MCF 10A (cell line): ENCODE measurements around the gene GAS7. TPM values are rescaled to one million over a fixed set of nuclear protein-coding genes. Genes with fewer than 3 reads are reported as not detected.

Source experiments
- BruUV-seq: library from RNA; stranded (reverse); fragments of 400-500 nt; replicated peaks from 2 replicates; lab custom pipeline; 2021; lab: Mats Ljungman, UMichigan
- CTCF ChIA-PET: fragments of 300-600 bp; sonication (Branson Sonifier 250); formaldehyde crosslinking; extraction: SDS; loops from one replicate; lab custom pipeline; 2021; ENCODE audit warnings: antibody characterized with exemption, inconsistent platforms; lab: Yijun Ruan, JAX
- POLR2A ChIA-PET: fragments of 300-600, 350-650 bp; sonication (Branson Sonifier 250); formaldehyde crosslinking; extraction: SDS; loops from one replicate; lab custom pipeline; 2020; ENCODE audit warnings: antibody characterized with exemption, inconsistent platforms; lab: Yijun Ruan, JAX
- DNase-seq: peaks from one replicate; pipeline ENCODE4 v3.0.0-alpha.2; 2018; ENCODE audit not compliant: unreplicated experiment
- H3K27ac Mint-ChIP-seq: one replicate; pipeline ENCODE4 v1.8.0; 2022; ENCODE audit warnings: mild to moderate bottlenecking, low read depth, mixed read lengths; ENCODE audit not compliant: unreplicated experiment
- H3K27me3 Mint-ChIP-seq: one replicate; pipeline ENCODE4 v1.8.0; 2022; ENCODE audit warnings: mixed read lengths; ENCODE audit not compliant: insufficient read depth, unreplicated experiment
- H3K36me3 Mint-ChIP-seq: one replicate; pipeline ENCODE4 v1.8.0; 2022; ENCODE audit warnings: mild to moderate bottlenecking, moderate library complexity, mixed read lengths; ENCODE audit not compliant: insufficient read depth, unreplicated experiment
- H3K4me1 Mint-ChIP-seq: one replicate; pipeline ENCODE4 v1.8.0; 2022; ENCODE audit warnings: mixed read lengths; ENCODE audit not compliant: insufficient read depth, unreplicated experiment
- H3K4me3 Mint-ChIP-seq: one replicate; pipeline ENCODE4 v1.8.0; 2022; ENCODE audit warnings: mild to moderate bottlenecking, moderate library complexity, mixed read lengths; ENCODE audit not compliant: unreplicated experiment
- H3K9me3 Mint-ChIP-seq: one replicate; pipeline ENCODE4 v1.8.0; 2022; ENCODE audit warnings: mixed read lengths; ENCODE audit not compliant: unreplicated experiment
- CTCF ChIP-seq: fragments of 200-600 bp; IDR thresholded peaks from one replicate; pipeline ENCODE4 v1.8.0; 2022; ENCODE audit warnings: antibody characterized with exemption, mild to moderate bottlenecking; ENCODE audit not compliant: unreplicated experiment
- intact Hi-C: fragments of 100-400 bp; cut with micrococcal nuclease; formaldehyde crosslinking; loops from 2 replicates; pipeline ENCODE4 v1.14.1; 2022
- total RNA-seq: library from RNA; stranded (reverse); gene quantifications from 2 replicates; pipeline ENCODE4 v1.2.3, GENCODE V29; 2022

The GAS7 gene
- total RNA-seq, 1 experiment from 2014 or later, result not detected

- Mint-ChIP-seq H3K27ac (no peak overlapping the region), H3K36me3 (no peaks in the 10 kb centered on the region), H3K9me3 (peaks cover 6% of the 10 kb centered on the region), H3K4me3 (no peak overlapping the region), H3K4me1 (no peaks in the 10 kb centered on the region), H3K27me3 (no peaks in the 10 kb centered on the region)
- intact Hi-C loops, result no loop called here
- TF ChIP-seq CTCF, result no peak
- BruUV-seq, result no TSS peak
- ChIA-PET CTCF (interaction anchor here (0.7 kb wide), 1 partner anchor 600 kb away, joined by 3 read pairs; no protein-coding TSS in a partner anchor), POLR2A (interaction anchor here (1.0 kb wide), 1 partner anchor 49 kb away, joined by 3 read pairs; no protein-coding TSS in a partner anchor)
- DNase-seq, result no peak
These were observed 166.8 kb downstream of the GAS7 start for GRCh38 chr17:10031606-10032005.

- H3K4me1 Mint-ChIP-seq, result no peaks in the 10 kb centered on the region
- H3K4me3 Mint-ChIP-seq, result no peak overlapping the region
- H3K36me3 Mint-ChIP-seq, result no peaks in the 10 kb centered on the region
- peaks cover 6% of the 10 kb centered on the region for H3K9me3 Mint-ChIP-seq
- BruUV-seq, result no TSS peak
- DNase-seq, result no peak
- H3K27me3 Mint-ChIP-seq, result no peaks in the 10 kb centered on the region
- H3K27ac Mint-ChIP-seq, result no peak overlapping the region
- no peak for TF ChIP-seq CTCF
- POLR2A ChIA-PET, result interaction anchor here (1.0 kb wide), 1 partner anchor 49 kb away, joined by 3 read pairs; no protein-coding TSS in a partner anchor
- CTCF ChIA-PET, result no interaction called here
- intact Hi-C loops, result no loop called here
These were observed 167.3 kb downstream of the GAS7 start for GRCh38 chr17:10031127-10031526.

DNA sequence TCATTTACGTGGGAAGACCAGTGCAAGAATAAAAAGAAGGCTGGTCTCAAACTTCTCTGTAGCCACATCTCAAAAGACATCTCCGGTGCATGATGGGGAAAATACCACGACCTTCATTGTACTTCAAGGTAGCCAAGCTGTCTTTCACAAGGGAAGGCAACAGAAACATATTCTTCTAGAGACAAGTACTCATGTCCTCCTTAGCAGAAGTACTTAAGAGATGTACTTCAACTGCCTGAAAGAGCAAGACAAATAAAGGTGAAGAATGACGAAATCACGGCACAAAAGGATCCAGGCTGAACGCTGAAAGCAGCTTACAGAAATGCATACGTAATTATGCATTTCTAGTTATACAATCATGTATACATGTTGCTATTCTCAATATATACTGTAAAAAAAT, 169.3 kb downstream of the GAS7 start:
- ChIA-PET CTCF (interaction anchor here (0.7 kb wide), 1 partner anchor 1028 kb away, joined by 4 read pairs; no protein-coding TSS in a partner anchor), POLR2A (no interaction called here)
- no TSS peak for BruUV-seq
- Mint-ChIP-seq H3K4me3 (no peak overlapping the region), H3K27ac (no peak overlapping the region), H3K9me3 (peaks cover 10% of the 10 kb centered on the region), H3K36me3 (no peaks in the 10 kb centered on the region), H3K4me1 (no peaks in the 10 kb centered on the region), H3K27me3 (no peaks in the 10 kb centered on the region)
- no peak for DNase-seq
- TF ChIP-seq CTCF, result no peak
- intact Hi-C loops, result no loop called here

GRCh38 chr17:10025976-10026901, 172.2 kb downstream of the GAS7 start:
- ChIA-PET POLR2A (no interaction called here), CTCF (interaction anchor here (0.6 to 0.7 kb wide), 2 partner anchors 74 to 298 kb away, joined by 3 read pairs; no protein-coding TSS in a partner anchor)
- peak; percentile 4 for DNase-seq
- no TSS peak for BruUV-seq
- H3K27ac Mint-ChIP-seq, result no peak overlapping the region
- intact Hi-C loops, result no loop called here
- no peak overlapping the region for H3K4me3 Mint-ChIP-seq
- no peaks in the 10 kb centered on the region for H3K36me3 Mint-ChIP-seq
- H3K4me1 Mint-ChIP-seq, result no peaks in the 10 kb centered on the region
- H3K9me3 Mint-ChIP-seq, result peaks cover 13% of the 10 kb centered on the region
- no peak for TF ChIP-seq CTCF
- no peaks in the 10 kb centered on the region for H3K27me3 Mint-ChIP-seq
